Heart left ventricle (tissue), 13 donors: ENCODE data around the gene GABRB3.

Source experiments
- POLR2A ChIP-seq, 2 donors: fragments of 450-650 bp; IDR thresholded peaks; one replicate each; pipeline ENCODE4 v1.6.1; 2017; ENCODE audit warnings: antibody characterized with exemption in 2 of 2, mild to moderate bottlenecking in 2 of 2, moderate library complexity in 2 of 2
- TF ChIP-seq, protein P1 (sequence below), 12 donors: fragments of 200-600 bp; sonication (generic) in 4 of 12; IDR thresholded peaks; one replicate each; pipeline versions ENCODE4 v1.5.0 to v1.8.0; 2018 to 2022; ENCODE audit warnings: antibody characterized with exemption in 12 of 12, mild to moderate bottlenecking in 5 of 12
- donor health status: ischemic (EF 13 %, LVEDD 7.1; RV severe dilation, severe dysfunction).
- donor health status: DM: no; HTN: yes; CAD: no.
- donor health status: DM: no; HTN: no; CAD: no.
- donor health status: ischemic (EF 25% LVEDD 6.9; RV normal size, moderate dysfunction).
- donor health status: ischemic (EF 25% LVEDD 5.7; RV mildly dilated, moderate dysfunction).
- donor health status: ischemic (EF 35%, LVEDD 5.7; RV mildly dilated, moderate dysfunction).
- donor health status: nonischemic (EF 11% LVEDD 7.7; RV severe dilation, severe dysfunction).
- donor health status: DM: yes; HTN: yes; CAD: no.
- donor health status: PGD.
- donor health status: ischemic (EF 29% LVEDD 5.4; RV normal size, mild dysfunction).
- donor health status: nonischemic (EF 23%, LVEDD 6.1; RV moderate dilation, normal function).

DNA sequence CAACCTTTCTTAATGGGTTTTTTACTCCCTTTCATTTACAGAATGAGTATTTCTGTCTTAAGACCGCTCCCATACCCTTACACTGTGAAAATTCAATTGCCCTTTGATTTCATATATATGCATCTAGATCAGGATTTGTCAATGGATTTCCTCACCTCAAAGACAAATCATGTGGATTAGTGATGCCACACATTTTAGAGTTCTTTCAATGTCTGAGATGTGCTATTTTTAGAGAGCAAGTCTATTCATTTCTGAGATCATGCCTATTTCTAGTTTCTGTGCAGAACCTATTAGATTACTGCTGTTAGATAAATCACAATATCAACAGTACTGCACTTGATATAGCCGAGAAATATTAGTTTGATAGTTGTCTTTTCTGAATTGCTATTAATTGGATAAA, 137.3 kb downstream of the GABRB3 start:
- no peak for TF ChIP-seq POLR2A (IDR thresholded peaks at IDR 0.05)
- TF ChIP-seq, protein P1, sequence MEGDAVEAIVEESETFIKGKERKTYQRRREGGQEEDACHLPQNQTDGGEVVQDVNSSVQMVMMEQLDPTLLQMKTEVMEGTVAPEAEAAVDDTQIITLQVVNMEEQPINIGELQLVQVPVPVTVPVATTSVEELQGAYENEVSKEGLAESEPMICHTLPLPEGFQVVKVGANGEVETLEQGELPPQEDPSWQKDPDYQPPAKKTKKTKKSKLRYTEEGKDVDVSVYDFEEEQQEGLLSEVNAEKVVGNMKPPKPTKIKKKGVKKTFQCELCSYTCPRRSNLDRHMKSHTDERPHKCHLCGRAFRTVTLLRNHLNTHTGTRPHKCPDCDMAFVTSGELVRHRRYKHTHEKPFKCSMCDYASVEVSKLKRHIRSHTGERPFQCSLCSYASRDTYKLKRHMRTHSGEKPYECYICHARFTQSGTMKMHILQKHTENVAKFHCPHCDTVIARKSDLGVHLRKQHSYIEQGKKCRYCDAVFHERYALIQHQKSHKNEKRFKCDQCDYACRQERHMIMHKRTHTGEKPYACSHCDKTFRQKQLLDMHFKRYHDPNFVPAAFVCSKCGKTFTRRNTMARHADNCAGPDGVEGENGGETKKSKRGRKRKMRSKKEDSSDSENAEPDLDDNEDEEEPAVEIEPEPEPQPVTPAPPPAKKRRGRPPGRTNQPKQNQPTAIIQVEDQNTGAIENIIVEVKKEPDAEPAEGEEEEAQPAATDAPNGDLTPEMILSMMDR (IDR thresholded peaks at IDR 0.05), result no peak
